IMR-90 (cell line): ENCODE results near the gene NRN1. TPM values are rescaled to one million over a fixed set of nuclear protein-coding genes. Genes with fewer than 3 reads are reported as not detected.

ENCODE experiments used
- ATAC-seq: fragments of 200-7000 bp; cut with Tn5 transposase; 2 replicates; pipeline ENCODE4 v1.9.1; 2020; ENCODE audit warnings: low read depth, mild to moderate bottlenecking, moderate library complexity
- BruUV-seq: library from RNA; stranded (reverse); fragments of 400-500 nt; replicated peaks from 2 replicates; lab custom pipeline; 2021; lab: Mats Ljungman, UMichigan
- CTCF ChIA-PET: fragments of 300-600 bp; formaldehyde crosslinking; extraction: SDS; loops from one replicate; lab custom pipeline; 2021; ENCODE audit warnings: antibody characterized with exemption; lab: Yijun Ruan, JAX
- POLR2A ChIA-PET: fragments of 300-600 bp; sonication (Branson Sonifier 250); formaldehyde crosslinking; loops from one replicate; lab custom pipeline; 2022; ENCODE audit warnings: antibody characterized with exemption; ENCODE audit not compliant: unreplicated experiment; lab: Charles Lee
- DNase-seq: peaks from one replicate; pipeline ENCODE4 v3.0.0; 2013
- H2AFZ ChIP-seq: replicated peaks from 2 replicates; pipeline ENCODE3; 2013; ENCODE audit warnings: low read length, mild to moderate bottlenecking; ENCODE audit not compliant: poor library complexity
- H2AK5ac ChIP-seq: 2 replicates; pipeline ENCODE4 v1.6.1; 2013; ENCODE audit warnings: low read depth, low read length, inconsistent platforms
- H2AK9ac ChIP-seq: replicated peaks from 2 replicates; pipeline ENCODE3; 2013; ENCODE audit warnings: mild to moderate bottlenecking, low read depth, low read length, moderate library complexity; ENCODE audit not compliant: poor library complexity
- H2BK120ac ChIP-seq: 2 replicates; pipeline ENCODE4 v1.6.1; 2013; ENCODE audit warnings: low read depth, low read length, inconsistent platforms
- H2BK15ac ChIP-seq: 3 replicates; pipeline ENCODE4 v1.6.1; 2013; ENCODE audit warnings: low read depth, low read length, inconsistent platforms
- H2BK20ac ChIP-seq: 2 replicates; pipeline ENCODE4 v1.6.1; 2013; ENCODE audit warnings: low read depth, mild to moderate bottlenecking, inconsistent platforms, low read length, moderate library complexity
- H2BK5ac ChIP-seq: 2 replicates; pipeline ENCODE4 v1.6.1; 2013; ENCODE audit warnings: mild to moderate bottlenecking, low read depth, low read length, inconsistent platforms; ENCODE audit not compliant: poor library complexity, severe bottlenecking
- H3K14ac ChIP-seq: replicated peaks from 2 replicates; pipeline ENCODE4 v1.6.1; 2013; ENCODE audit warnings: low read depth, low read length, inconsistent platforms
- H3K18ac ChIP-seq: 2 replicates; pipeline ENCODE4 v1.6.1; 2013; ENCODE audit warnings: low read depth, low read length, control low read depth
- H3K23ac ChIP-seq: 2 replicates; pipeline ENCODE4 v1.6.1; 2013; ENCODE audit warnings: low read depth, low read length, inconsistent platforms
- H3K27ac ChIP-seq: 2 replicates; pipeline ENCODE4 v1.5.1; 2013; ENCODE audit warnings: mild to moderate bottlenecking, control low read depth, low read length; ENCODE audit not compliant: insufficient read depth
- H3K27me3 ChIP-seq: 2 replicates; pipeline ENCODE4 v1.6.1; 2013; ENCODE audit warnings: low read length; ENCODE audit not compliant: control insufficient read depth, insufficient read depth
- H3K36me3 ChIP-seq: 2 replicates; pipeline ENCODE4 v1.6.1; 2013; ENCODE audit warnings: low read length, mixed read lengths; ENCODE audit not compliant: control insufficient read depth, insufficient read depth
- H3K4ac ChIP-seq: 2 replicates; pipeline ENCODE4 v1.6.1; 2013; ENCODE audit warnings: low read depth, low read length, inconsistent platforms
- H3K4me1 ChIP-seq: 2 replicates; pipeline ENCODE4 v1.6.1; 2013; ENCODE audit warnings: low read length, mixed read lengths; ENCODE audit not compliant: control insufficient read depth, insufficient read depth
- H3K4me2 ChIP-seq: 2 replicates; pipeline ENCODE4 v1.6.1; 2013; ENCODE audit warnings: low read depth, mild to moderate bottlenecking, control low read depth, low read length, moderate library complexity
- H3K4me3 ChIP-seq: 2 replicates; pipeline ENCODE4 v1.5.1; 2013; ENCODE audit warnings: low read depth, mild to moderate bottlenecking, control low read depth, low read length, moderate library complexity; ENCODE audit not compliant: insufficient read depth
- H3K56ac ChIP-seq: 2 replicates; pipeline ENCODE4 v1.6.1; 2013; ENCODE audit warnings: low read length, inconsistent platforms; ENCODE audit not compliant: insufficient read depth; ENCODE audit errors: extremely low read depth
- H3K79me1 ChIP-seq, 2 experiments: 2 replicates each; pipeline ENCODE4 v1.6.1; 2013; ENCODE audit warnings: low read length in 2 of 2, inconsistent platforms in 1 of 2, low read depth in 1 of 2
- H3K9ac ChIP-seq: 2 replicates; pipeline ENCODE4 v1.6.1; 2013; ENCODE audit warnings: low read depth, low read length, control low read depth
- H3K9me1 ChIP-seq: 2 replicates; pipeline ENCODE4 v1.6.1; 2013; ENCODE audit warnings: low read length, inconsistent platforms; ENCODE audit not compliant: insufficient read depth
- H3K9me3 ChIP-seq: 2 replicates; pipeline ENCODE4 v1.6.1; 2013; ENCODE audit warnings: low read length; ENCODE audit not compliant: control insufficient read depth, insufficient read depth
- H4K20me1 ChIP-seq: 2 replicates; pipeline ENCODE4 v1.6.1; 2013; ENCODE audit warnings: low read length, inconsistent platforms; ENCODE audit not compliant: insufficient read depth
- H4K5ac ChIP-seq: 2 replicates; pipeline ENCODE4 v1.6.1; 2013; ENCODE audit warnings: mild to moderate bottlenecking, low read depth, low read length, control low read depth
- H4K8ac ChIP-seq, 2 experiments: 2 replicates each; pipeline ENCODE4 v1.6.1; 2013; ENCODE audit warnings: low read depth in 2 of 2, low read length in 2 of 2, control low read depth in 1 of 2, inconsistent platforms in 1 of 2
- H4K91ac ChIP-seq: 2 replicates; pipeline ENCODE4 v1.6.1; 2013; ENCODE audit warnings: low read depth, low read length, inconsistent platforms; ENCODE audit not compliant: insufficient read depth
- CEBPB ChIP-seq: IDR thresholded peaks from 2 replicates; pipeline ENCODE4 v1.6.1; 2012; ENCODE audit warnings: low read depth, low read length, improper control_type of control experiment
- ELK1 ChIP-seq: fragments of 150-350 bp; IDR thresholded peaks from 2 replicates; pipeline ENCODE4 v1.6.1; 2016; ENCODE audit warnings: low read depth, mild to moderate bottlenecking, low read length, moderate library complexity, borderline replicate concordance
- FOS ChIP-seq: fragments of 150-350 bp; IDR thresholded peaks from 2 replicates; pipeline ENCODE4 v1.6.1; 2016; ENCODE audit warnings: low read depth, low read length
- MAZ ChIP-seq: IDR thresholded peaks from 2 replicates; pipeline ENCODE4 v1.6.1; 2012; ENCODE audit warnings: low read depth, mild to moderate bottlenecking, low read length, improper control_type of control experiment, moderate library complexity, borderline replicate concordance
- NFE2L2 ChIP-seq: fragments of 150-350 bp; IDR thresholded peaks from 2 replicates; pipeline ENCODE4 v1.6.1; 2016; ENCODE audit warnings: low read depth, mild to moderate bottlenecking, low read length
- POLR2A ChIP-seq: IDR thresholded peaks from 2 replicates; pipeline ENCODE4 v1.6.1; 2012; ENCODE audit warnings: mild to moderate bottlenecking, low read depth, low read length
- RCOR1 ChIP-seq: IDR thresholded peaks from 2 replicates; pipeline ENCODE4 v1.6.1; 2012; ENCODE audit warnings: mild to moderate bottlenecking, low read length, improper control_type of control experiment; ENCODE audit not compliant: insufficient replicate concordance
- RFX5 ChIP-seq: IDR thresholded peaks from 2 replicates; pipeline ENCODE4 v1.8.0; 2012; ENCODE audit warnings: low read depth, mild to moderate bottlenecking, low read length, moderate library complexity
- USF2 ChIP-seq: fragments of 150-350 bp; IDR thresholded peaks from 2 replicates; pipeline ENCODE4 v1.6.1; 2017; ENCODE audit warnings: mild to moderate bottlenecking, antibody characterized with exemption, low read length, low read depth
- WGBS, 2 experiments: methylation state at CpG; one replicate each; pipeline versions ENCODE4 v1.1.5 to v1.1.7; 2013; ENCODE audit warnings: missing lambda C conversion rate in 2 of 2; ENCODE audit not compliant: insufficient read length in 1 of 2; ENCODE audit errors: extremely low coverage in 2 of 2; 5-methylcytosine and 5-hydroxymethylcytosine counted together
- dilution Hi-C: fragments of 300-500 bp; cut with HindIII; formaldehyde crosslinking; loops from one replicate; pipeline ENCODE4 v1.14.3; 2018; ENCODE audit warnings: low sequenced_read_pairs; ENCODE audit not compliant: unreplicated experiment
- in situ Hi-C: fragments of 300-500 bp; cut with MboI; formaldehyde crosslinking; loops from 3 replicates; pipeline ENCODE4 v1.14.3; 2019; ENCODE audit warnings: low sequenced_read_pairs, inconsistent platforms, mixed read lengths
- intact Hi-C: fragments of 100-400 bp; cut with micrococcal nuclease; formaldehyde crosslinking; loops from 2 replicates; pipeline ENCODE4 v1.10.0; 2022
- polyA plus RNA-seq, 3 experiments: library from polyadenylated mRNA; depleted of rRNA; stranded (reverse); fragments of >200 nt; gene quantifications; 2 replicates each; pipeline ENCODE4 v1.2.3, GENCODE V29; 2012; ENCODE audit warnings: low replicate concordance in 1 of 3
- total RNA-seq: library from RNA; depleted of rRNA; stranded (reverse); fragments of >200 nt; gene quantifications from 2 replicates; pipeline ENCODE4 v1.2.3, GENCODE V29; 2012

NRN1 gene
- total and polyA plus RNA-seq, 2 of the 4 experiments (the other 2 are of a cell fraction): not detected

- Histone ChIP-seq H4K20me1 (no peaks in the 10 kb centered on the region), H3K9me3 (peaks cover 14% of the 10 kb centered on the region), H3K27me3 (no peaks in the 10 kb centered on the region), H2AK9ac (no peak overlapping the region), H2AFZ (no peak overlapping the region), H3K9me1 (no peaks in the 10 kb centered on the region), H4K5ac (no peak overlapping the region), H2BK5ac (no peak overlapping the region), H3K18ac (no peak overlapping the region), H3K27ac (no peak overlapping the region), H3K4me2 (no peak overlapping the region), H4K8ac (no peak overlapping the region), H3K14ac (no peak overlapping the region), H4K91ac (no peak overlapping the region), H2BK15ac (no peak overlapping the region), H3K9ac (no peak overlapping the region), H3K23ac (no peak overlapping the region), H2BK20ac (no peak overlapping the region), H3K79me1 (no peaks in the 10 kb centered on the region), H3K4ac (no peak overlapping the region), H3K4me1 (no peaks in the 10 kb centered on the region), H2AK5ac (no peak overlapping the region), H3K4me3 (no peak overlapping the region), H3K36me3 (no peaks in the 10 kb centered on the region), H3K56ac (no peak overlapping the region), H2BK120ac (no peak overlapping the region)
- WGBS, 2 experiments: 40% methylated on average over 1 of the region's 5 CpGs; no CpG with 5 or more reads in 1 of the 2 experiments
- no peak for ATAC-seq
- POLR2A ChIA-PET: no interaction called here
- dilution Hi-C loops (no loop called here), intact Hi-C loops (no loop called here), in situ Hi-C loops (no loop called here)
- CTCF ChIA-PET: no interaction called here
- no TSS peak for BruUV-seq
- TF ChIP-seq RCOR1 (no peak), CEBPB (no peak), RFX5 (no peak), POLR2A (no peak), FOS (no peak), ELK1 (no peak), NFE2L2 (no peak), MAZ (no peak), USF2 (no peak)
- no peak for DNase-seq
These were observed 46.3 kb downstream of the NRN1 start for GRCh38 chr6:5960456-5960855.
